ENCODE measurements around the gene PRKCD.

PRKCD gene

GRCh38 chr3:53226142-53226840, 65.3 kb downstream of the PRKCD start:
- H3K4me3 ChIP-seq (ENCODE audit: control insufficient read depth, low read depth, low read length) = no peak overlapping the region
- DNase-seq (ENCODE audit: low read depth) = no peak
- TF ChIP-seq CTCF (conservative IDR thresholded peaks at IDR 0.05; ENCODE audit: control insufficient read depth, insufficient read depth, low read depth, low read length) = no peak

- no peak for DNase-seq (ENCODE audit: low read depth)
- no peak for TF ChIP-seq CTCF (conservative IDR thresholded peaks at IDR 0.05; ENCODE audit: control insufficient read depth, insufficient read depth, low read depth, low read length)
- no peak overlapping the region for H3K4me3 ChIP-seq (ENCODE audit: control insufficient read depth, low read depth, low read length)
Observed at GRCh38 chr3:53226841-53227407, 65.9 kb downstream of the PRKCD start.

- DNase-seq (ENCODE audit: low read depth) = no peak
- no peak for TF ChIP-seq CTCF (conservative IDR thresholded peaks at IDR 0.05; ENCODE audit: control insufficient read depth, insufficient read depth, low read depth, low read length)
Observed at GRCh38 chr3:53227993-53228885, 67.2 kb downstream of the PRKCD start.

GRCh38 chr3:53229171-53229570, 68.2 kb downstream of the PRKCD start:
- H3K4me3 ChIP-seq (ENCODE audit: control insufficient read depth, low read depth, low read length) = no peak overlapping the region
- no peak for TF ChIP-seq CTCF (conservative IDR thresholded peaks at IDR 0.05; ENCODE audit: control insufficient read depth, insufficient read depth, low read depth, low read length)
- DNase-seq (ENCODE audit: low read depth) = no peak

More at GRCh38 chr3:53227993-53228885, 67.2 kb downstream of the PRKCD start:
- H3K4me3 ChIP-seq (ENCODE audit: control insufficient read depth, low read depth, low read length) = no peak overlapping the region

- no peak for DNase-seq (ENCODE audit: low read depth)
- TF ChIP-seq CTCF (conservative IDR thresholded peaks at IDR 0.05; ENCODE audit: control insufficient read depth, insufficient read depth, low read depth, low read length) = no peak
- H3K4me3 ChIP-seq (ENCODE audit: control insufficient read depth, low read depth, low read length) = no peak overlapping the region
Observed at GRCh38 chr3:53229606-53230005, 68.6 kb downstream of the PRKCD start.

- no peak overlapping the region for H3K4me3 ChIP-seq (ENCODE audit: control insufficient read depth, low read depth, low read length)
- no peak for TF ChIP-seq CTCF (conservative IDR thresholded peaks at IDR 0.05; ENCODE audit: control insufficient read depth, insufficient read depth, low read depth, low read length)
- no peak for DNase-seq (ENCODE audit: low read depth)
Observed at GRCh38 chr3:53230041-53230621, 69.1 kb downstream of the PRKCD start.

All from fibroblast of mammary gland (primary cell).